HCT116 (cell line): ENCODE data around the gene CALD1.

Source experiments
- CTCF ChIP-seq, 3 experiments: fragments of 200-600 bp in 1 of 3; sonication (generic) in 1 of 3; IDR thresholded peaks in 2 of 3; conservative IDR thresholded peaks in 1 of 3; 2 replicates each; pipeline ENCODE4 v1.5.1; 2012 to 2017; ENCODE audit warnings: low read depth in 2 of 3, low read length in 2 of 3, antibody characterized with exemption in 1 of 3, borderline replicate concordance in 1 of 3, control low read depth in 1 of 3, mild to moderate bottlenecking in 1 of 3, mixed read lengths in 1 of 3, mixed run types in 1 of 3, moderate library complexity in 1 of 3; ENCODE audit not compliant: insufficient read depth in 1 of 3
- MAX ChIP-seq: IDR thresholded peaks from 2 replicates; pipeline ENCODE4 v1.6.1; 2012
- POLR2AphosphoS5 ChIP-seq: IDR thresholded peaks from 2 replicates; pipeline ENCODE4 v1.6.1; 2011; ENCODE audit warnings: mild to moderate bottlenecking, low read depth, low read length, moderate library complexity
- SP1 ChIP-seq: IDR thresholded peaks from 2 replicates; pipeline ENCODE4 v1.6.1; 2012; ENCODE audit warnings: low read depth
- SRF ChIP-seq: IDR thresholded peaks from 2 replicates; pipeline ENCODE4 v1.6.1; 2012; ENCODE audit warnings: low read depth
- TCF7L2 ChIP-seq: IDR thresholded peaks from 2 replicates; pipeline ENCODE4 v1.7.0; 2011; ENCODE audit warnings: borderline replicate concordance, inconsistent platforms; ENCODE audit not compliant: insufficient read depth, insufficient read length; ENCODE audit errors: extremely low read depth
- YY1 ChIP-seq: IDR thresholded peaks from 2 replicates; pipeline ENCODE4 v1.6.1; 2011; ENCODE audit warnings: low read length, low read depth, moderate library complexity, mild to moderate bottlenecking; ENCODE audit not compliant: insufficient replicate concordance; ENCODE audit errors: extremely low read depth
- ZBTB33 ChIP-seq: IDR thresholded peaks from 2 replicates; pipeline ENCODE4 v1.6.1; 2011; ENCODE audit warnings: mild to moderate bottlenecking, low read length, moderate library complexity; ENCODE audit not compliant: insufficient replicate concordance; ENCODE audit errors: extremely low read depth

- no peak for TF ChIP-seq MAX
- TF ChIP-seq CTCF (IDR thresholded peaks at IDR 0.05 in 2 of 3, conservative IDR thresholded peaks at IDR 0.05 in 1 of 3; ENCODE audit: borderline replicate concordance in 1 of 3, insufficient read depth in 1 of 3, low read depth in 2 of 3, low read length in 2 of 3) = no peak
- no peak for TF ChIP-seq YY1
- TF ChIP-seq SRF = no peak
- no peak for TF ChIP-seq ZBTB33
- TF ChIP-seq SP1 = no peak
- TF ChIP-seq TCF7L2 = no peak
- no peak for TF ChIP-seq POLR2AphosphoS5
Measured at GRCh38 chr7:134959810-134960209, 180.4 kb downstream of the CALD1 start.
